Measurements from ENCODE around the gene CEP128. TPM values are rescaled to one million over a fixed set of nuclear protein-coding genes. Genes with fewer than 3 reads are reported as not detected.

CEP128 gene
- total RNA-seq, 1 experiment from 2014 or later, result 16.4 TPM

- Histone ChIP-seq H3K4me2 (ENCODE audit: low read length) (no peak overlapping the region), H3K9me3 (ENCODE audit: control insufficient read depth in 1 of 2, insufficient read depth in 1 of 2, low read depth in 1 of 2, low read length in 2 of 2) (no peaks in the 10 kb centered on the region), H3K9me2 (ENCODE audit: insufficient read depth) (no peaks in the 10 kb centered on the region), H3K27me3 (ENCODE audit: insufficient read depth, low read length) (no peaks in the 10 kb centered on the region), H3K36me3 (ENCODE audit: control insufficient read depth in 1 of 2, insufficient read depth in 2 of 2, low read length in 2 of 2) (no peaks in the 10 kb centered on the region), H3K9ac (ENCODE audit: low read length) (no peak overlapping the region), H3K27ac (ENCODE audit: low read depth, low read length) (no peak overlapping the region), H3K4me3 (replicated peaks in 1 of 2; ENCODE audit: low read depth in 1 of 2, low read length in 2 of 2) (no peak overlapping the region), H4K20me1 (ENCODE audit: insufficient read depth) (no peaks in the 10 kb centered on the region), H2AFZ (ENCODE audit: low read depth, low read length, poor library complexity, severe bottlenecking) (no peak overlapping the region), H3K4me1 (ENCODE audit: control insufficient read depth in 1 of 2, insufficient read depth in 2 of 2, low read length in 2 of 2) (peaks cover 0 to 4% of the 10 kb centered on the region in 2 experiments; a peak in 1 of 4 replicates), H3K79me2 (ENCODE audit: insufficient read depth, low read length) (no peaks in the 10 kb centered on the region)
- intact Hi-C loops (cut with micrococcal nuclease), result no loop called here
- ChIA-PET CTCF (interaction anchor here (2.5 kb wide), 1 partner anchor 29 kb away, joined by 7 read pairs; no protein-coding TSS in a partner anchor), POLR2A (no interaction called here), RAD21 (ENCODE audit: low non-redundant PET in 1 of 2, low total read pairs in 2 of 2, uncharacterized antibody in 2 of 2, unreplicated experiment in 2 of 2) (no interaction called here)
- BruUV-seq (replicated peaks), result no TSS peak
- ATAC-seq, result no peak
- no peak for TF ChIP-seq RAD21 (IDR thresholded peaks at IDR 0.05; ENCODE audit: low read depth)
- no peak for TF ChIP-seq ZNF274 (IDR thresholded peaks at IDR 0.05; ENCODE audit: low read depth, low read length)
- TF ChIP-seq ZBTB33 (IDR thresholded peaks at IDR 0.05; ENCODE audit: extremely low read depth, insufficient replicate concordance, low read length), result no peak
- TF ChIP-seq EZH2phosphoT487 (IDR thresholded peaks at IDR 0.05; ENCODE audit: borderline replicate concordance), result no peak
- TF ChIP-seq ZFX (IDR thresholded peaks at IDR 0.05), result no peak
- no peak for TF ChIP-seq SIN3A (IDR thresholded peaks at IDR 0.05; ENCODE audit: low read depth)
- no peak for TF ChIP-seq TCF7L2 (IDR thresholded peaks at IDR 0.05; ENCODE audit: borderline replicate concordance, extremely low read depth, insufficient read depth, insufficient read length)
- no peak for TF ChIP-seq REST (IDR thresholded peaks at IDR 0.05; ENCODE audit: low read depth)
- no peak for TF ChIP-seq SRF (IDR thresholded peaks at IDR 0.05; ENCODE audit: low read depth)
- TF ChIP-seq ELF1 (IDR thresholded peaks at IDR 0.05; ENCODE audit: borderline replicate concordance, low read depth), result no peak
- TF ChIP-seq EGR1 (IDR thresholded peaks at IDR 0.05; ENCODE audit: low read depth), result no peak
- TF ChIP-seq EZH2 (IDR thresholded peaks at IDR 0.05), result no peak
- no peak for TF ChIP-seq CTCF (IDR thresholded peaks at IDR 0.05 in 2 of 3, conservative IDR thresholded peaks at IDR 0.05 in 1 of 3; ENCODE audit: borderline replicate concordance in 1 of 3, insufficient read depth in 1 of 3, low read depth in 2 of 3, low read length in 2 of 3)
- TF ChIP-seq CBX3 (IDR thresholded peaks at IDR 0.05; ENCODE audit: low read depth), result no peak
- TF ChIP-seq ATF3 (IDR thresholded peaks at IDR 0.05), result no peak
- TF ChIP-seq CEBPB (IDR thresholded peaks at IDR 0.05; ENCODE audit: low read depth), result no peak
- DNase-seq (ENCODE audit: low read depth, low spot score), result no peak
Observed at GRCh38 chr14:80958226-80958625, 16.7 kb upstream of the CEP128 start.

All from HCT116 (cell line).